Cardiac muscle cell (in vitro differentiated cells and primary cell): ENCODE results near the gene RNASET2. TPM values are rescaled to one million over a fixed set of nuclear protein-coding genes. Genes with fewer than 3 reads are reported as not detected.

Source experiments
- DNase-seq, 2 donors: peaks; one replicate each; pipeline versions ENCODE4 v3.0.0 to v3.0.0-alpha.2; 2010 to 2017; ENCODE audit warnings: low read depth in 1 of 2, low spot score in 1 of 2
- H3K27ac ChIP-seq: fragments of 200-600 bp; sonication (generic); 2 replicates; pipeline ENCODE4 v1.5.1; 2016
- H3K27me3 ChIP-seq: fragments of 200-600 bp; sonication (generic); 2 replicates; pipeline ENCODE4 v1.6.0; 2016; ENCODE audit warnings: control low read depth
- H3K36me3 ChIP-seq: fragments of 200-600 bp; sonication (generic); 2 replicates; pipeline ENCODE4 v1.5.1; 2016; ENCODE audit warnings: control low read depth
- H3K4me1 ChIP-seq: fragments of 200-600 bp; sonication (generic); 2 replicates; pipeline ENCODE4 v1.8.1; 2017; ENCODE audit warnings: low read depth, mild to moderate bottlenecking, mixed run types
- H3K4me3 ChIP-seq: fragments of 200-600 bp; sonication (generic); 2 replicates; pipeline ENCODE4 v1.5.1; 2016; ENCODE audit warnings: mild to moderate bottlenecking
- H3K9me3 ChIP-seq: fragments of 200-600 bp; sonication (generic); 2 replicates; pipeline ENCODE4 v1.5.1; 2017; ENCODE audit warnings: low read depth, mild to moderate bottlenecking, control low read depth
- polyA plus RNA-seq: library from polyadenylated mRNA; unstranded; fragments of >200 nt; fragmentation: Nextera tagmentation; extraction: Ambion mirVana; gene quantifications from 2 replicates; pipeline ENCODE4 v1.2.1, GENCODE V29; 2016
- total RNA-seq: library from RNA; depleted of rRNA; stranded (reverse); fragments of >200 nt; gene quantifications from 2 replicates; pipeline ENCODE4 v1.2.3, GENCODE V29; 2016
- TF ChIP-seq, protein P1 (sequence below): IDR thresholded peaks from 2 replicates; pipeline ENCODE4 v1.5.1; 2012; ENCODE audit warnings: low read depth, mild to moderate bottlenecking, low read length

RNASET2 gene, protein sequence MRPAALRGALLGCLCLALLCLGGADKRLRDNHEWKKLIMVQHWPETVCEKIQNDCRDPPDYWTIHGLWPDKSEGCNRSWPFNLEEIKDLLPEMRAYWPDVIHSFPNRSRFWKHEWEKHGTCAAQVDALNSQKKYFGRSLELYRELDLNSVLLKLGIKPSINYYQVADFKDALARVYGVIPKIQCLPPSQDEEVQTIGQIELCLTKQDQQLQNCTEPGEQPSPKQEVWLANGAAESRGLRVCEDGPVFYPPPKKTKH
- total RNA-seq (24.1 and 27.0 TPM in 2 replicates), polyA plus RNA-seq (20.7 and 28.9 TPM in 2 replicates)

DNA sequence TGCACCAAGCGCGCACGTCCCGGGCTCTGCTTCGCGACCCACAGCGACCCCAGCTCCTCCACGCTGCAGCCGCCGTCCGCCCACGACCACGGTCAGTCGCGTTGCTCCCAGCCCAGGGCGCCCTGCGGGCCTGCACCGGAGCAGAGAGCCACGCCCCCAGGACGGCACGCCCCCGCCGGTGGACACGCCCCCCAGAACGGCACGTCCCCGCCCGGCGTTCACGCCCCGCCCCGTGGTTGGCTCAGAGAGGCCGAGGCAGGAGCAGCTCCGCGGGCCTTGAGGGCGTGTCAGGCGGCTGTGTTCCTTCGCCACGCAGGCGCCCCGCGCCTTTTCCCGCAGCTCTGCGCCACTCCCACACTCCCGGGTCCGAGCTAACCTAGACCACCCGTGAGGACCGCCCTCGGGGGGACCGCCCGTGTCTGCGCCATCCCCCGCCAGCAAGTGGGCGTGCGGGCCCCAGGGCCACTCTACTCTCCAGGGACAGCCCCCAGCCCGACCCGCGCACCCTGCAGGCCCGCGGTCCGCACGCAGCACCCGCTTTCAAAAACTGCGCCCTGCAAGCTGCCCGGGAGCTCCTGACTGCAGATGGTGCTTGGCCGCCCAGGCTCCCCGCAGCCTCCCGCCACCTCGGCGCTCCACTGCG lies at the start of gene RNASET2:
TSS of gene RNASET2 (minus strand) at position 107 of the 643 bp plus-strand sequence. CDS start 368 bp downstream, outside the sequence.
- Histone ChIP-seq H3K36me3 (no peaks in the 10 kb centered on the region), H3K4me3 (peak within 1 kb of the TSS; percentile 62), H3K27ac (no peak within 1 kb of the TSS), H3K9me3 (no peaks in the 10 kb centered on the region), H3K27me3 (peaks cover 2% of the 10 kb centered on the region), H3K4me1 (no peaks in the 10 kb centered on the region)
- DNase-seq = peak; percentile 94 to 95
- TF ChIP-seq, protein P1, sequence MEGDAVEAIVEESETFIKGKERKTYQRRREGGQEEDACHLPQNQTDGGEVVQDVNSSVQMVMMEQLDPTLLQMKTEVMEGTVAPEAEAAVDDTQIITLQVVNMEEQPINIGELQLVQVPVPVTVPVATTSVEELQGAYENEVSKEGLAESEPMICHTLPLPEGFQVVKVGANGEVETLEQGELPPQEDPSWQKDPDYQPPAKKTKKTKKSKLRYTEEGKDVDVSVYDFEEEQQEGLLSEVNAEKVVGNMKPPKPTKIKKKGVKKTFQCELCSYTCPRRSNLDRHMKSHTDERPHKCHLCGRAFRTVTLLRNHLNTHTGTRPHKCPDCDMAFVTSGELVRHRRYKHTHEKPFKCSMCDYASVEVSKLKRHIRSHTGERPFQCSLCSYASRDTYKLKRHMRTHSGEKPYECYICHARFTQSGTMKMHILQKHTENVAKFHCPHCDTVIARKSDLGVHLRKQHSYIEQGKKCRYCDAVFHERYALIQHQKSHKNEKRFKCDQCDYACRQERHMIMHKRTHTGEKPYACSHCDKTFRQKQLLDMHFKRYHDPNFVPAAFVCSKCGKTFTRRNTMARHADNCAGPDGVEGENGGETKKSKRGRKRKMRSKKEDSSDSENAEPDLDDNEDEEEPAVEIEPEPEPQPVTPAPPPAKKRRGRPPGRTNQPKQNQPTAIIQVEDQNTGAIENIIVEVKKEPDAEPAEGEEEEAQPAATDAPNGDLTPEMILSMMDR = peak; percentile 0

DNA sequence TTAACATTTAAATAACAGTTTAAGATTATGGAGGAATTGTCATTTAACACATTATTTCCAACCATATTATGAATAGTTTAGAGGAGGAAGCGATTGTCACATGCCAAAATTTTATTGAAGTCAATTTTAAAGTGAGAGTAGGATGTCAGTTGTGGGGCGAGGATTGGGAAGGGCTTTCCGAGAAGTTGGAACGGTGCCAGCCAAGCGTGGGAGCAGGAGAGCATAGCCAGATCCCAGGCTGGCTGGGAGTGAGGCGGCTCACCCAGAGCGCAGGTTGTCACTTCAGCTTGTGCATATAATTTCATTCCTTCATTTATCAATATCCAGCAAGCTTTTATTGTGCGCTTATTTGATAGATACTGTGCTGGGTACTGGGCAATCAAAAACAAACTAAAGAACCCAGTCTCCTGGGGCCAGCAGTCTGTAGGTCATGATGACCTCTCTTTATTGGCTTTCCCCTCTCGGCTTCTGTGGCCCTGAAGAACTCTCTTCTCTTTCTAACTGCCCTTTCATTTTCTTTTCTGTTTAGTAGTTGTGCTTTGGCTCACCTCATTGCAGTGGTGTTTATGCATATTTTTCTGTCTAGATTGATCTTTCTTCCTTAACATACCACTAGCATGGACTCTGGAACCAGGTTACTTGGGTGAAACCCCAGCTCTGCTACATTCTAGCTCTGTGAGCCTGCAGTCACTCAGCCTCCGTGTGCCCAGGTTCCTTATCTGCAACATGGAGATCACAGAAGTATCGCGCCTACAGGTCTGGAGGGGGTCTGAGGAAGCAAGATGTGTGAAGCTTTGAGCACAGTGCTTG lies 49.2 kb upstream of the RNASET2 start:
- Histone ChIP-seq H3K4me3 (no peak overlapping the region), H3K36me3 (peaks cover 2% of the 10 kb centered on the region), H3K4me1 (peaks cover 3% of the 10 kb centered on the region), H3K27me3 (no peaks in the 10 kb centered on the region), H3K9me3 (no peaks in the 10 kb centered on the region), H3K27ac (no peak overlapping the region)
- TF ChIP-seq, protein P1 = no peak
- peak; percentile 21 to 66 for DNase-seq

DNA sequence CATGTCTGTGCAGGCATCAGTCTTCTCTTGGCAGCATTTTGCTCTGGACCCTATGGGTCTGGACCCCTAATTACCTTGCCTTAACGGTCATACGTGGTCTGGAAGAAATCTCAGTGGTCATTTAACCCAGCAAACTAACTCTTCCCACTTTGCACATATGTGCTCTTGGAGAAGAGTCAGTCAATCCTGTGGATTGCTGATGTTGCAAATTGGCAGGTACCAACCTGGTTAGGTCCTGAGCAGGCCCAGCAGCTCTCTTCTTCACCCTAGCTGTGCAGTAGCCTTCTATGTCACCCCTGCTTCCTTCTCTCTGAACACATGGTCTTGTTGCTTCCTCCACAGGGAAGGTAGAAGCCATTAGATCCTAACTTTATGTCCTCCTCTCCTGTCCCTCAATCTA lies 44.4 kb upstream of the RNASET2 start:
- no peaks in the 10 kb centered on the region for H3K9me3 ChIP-seq
- TF ChIP-seq, protein P1 = no peak
- no peak for DNase-seq
- peaks cover 10% of the 10 kb centered on the region for H3K4me1 ChIP-seq
- H3K27me3 ChIP-seq = no peaks in the 10 kb centered on the region
- no peak overlapping the region for H3K4me3 ChIP-seq
- H3K27ac ChIP-seq = no peak overlapping the region
- H3K36me3 ChIP-seq = no peaks in the 10 kb centered on the region

DNA sequence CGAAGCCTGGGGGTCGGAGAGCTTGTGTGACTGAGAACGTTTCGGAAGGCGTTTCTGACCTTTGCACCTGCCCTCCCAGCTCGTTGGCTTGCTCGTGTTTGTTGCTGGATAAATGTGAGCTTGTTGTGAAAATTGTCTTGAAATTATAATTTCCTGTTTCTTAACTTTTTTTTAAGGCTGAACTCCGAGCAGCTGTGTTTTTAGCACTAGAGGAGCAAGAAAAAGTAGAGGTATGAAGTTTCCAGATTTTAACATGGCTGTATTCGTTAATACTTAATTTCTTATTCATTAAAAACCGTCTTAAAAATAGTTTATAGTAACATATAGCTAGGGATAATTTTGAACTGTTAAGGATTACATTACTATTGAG lies 43.5 kb upstream of the RNASET2 start:
- peaks cover 10% of the 10 kb centered on the region for H3K4me1 ChIP-seq
- H3K36me3 ChIP-seq = no peaks in the 10 kb centered on the region
- TF ChIP-seq, protein P1 = no peak
- DNase-seq = no peak
- H3K4me3 ChIP-seq = peak overlapping the region; percentile 88
- H3K9me3 ChIP-seq = no peaks in the 10 kb centered on the region
- no peaks in the 10 kb centered on the region for H3K27me3 ChIP-seq
- no peak overlapping the region for H3K27ac ChIP-seq

DNA sequence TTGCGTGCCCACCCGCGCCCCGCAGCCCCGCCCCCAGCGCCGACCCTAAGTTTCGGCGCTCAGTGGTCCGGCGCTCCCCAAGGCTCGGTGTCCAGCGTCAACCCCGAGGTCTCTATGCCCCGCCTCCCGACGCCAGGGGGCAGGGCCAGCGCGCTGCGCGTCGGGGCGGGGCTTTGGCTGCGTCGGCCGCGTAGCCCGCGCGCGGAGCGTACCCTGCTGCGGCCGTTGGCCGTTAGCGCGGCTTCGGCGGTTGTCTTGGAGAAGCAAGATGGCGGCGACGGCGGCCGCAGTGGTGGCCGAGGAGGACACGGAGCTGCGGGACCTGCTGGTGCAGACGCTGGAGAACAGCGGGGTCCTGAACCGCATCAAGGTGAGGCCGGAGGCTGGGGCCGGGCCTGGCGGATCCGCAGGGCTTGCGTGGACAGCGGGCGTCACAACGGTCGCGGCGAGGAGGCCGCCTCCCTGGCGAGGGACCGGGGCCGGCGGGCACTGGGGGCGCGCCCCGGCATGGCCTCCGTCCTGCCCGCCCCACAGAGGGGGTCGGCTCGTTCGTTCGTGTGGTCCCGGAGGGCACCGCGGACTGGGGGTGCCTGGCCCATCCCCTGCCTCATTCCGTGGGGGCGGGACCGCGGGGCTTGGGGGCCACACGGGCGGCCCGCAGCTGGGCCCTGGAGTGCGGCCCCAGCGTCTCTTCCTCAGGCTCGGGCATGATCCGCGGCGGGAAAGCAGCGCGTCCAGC lies 43.0 kb upstream of the RNASET2 start, which contains the start of gene CEP43:
TSS of gene CEP43 (plus strand) at position 253 of the 739 bp plus-strand sequence. CDS start at position 269, 16 bp downstream.
- Histone ChIP-seq H3K9me3 (no peaks in the 10 kb centered on the region), H3K4me1 (peaks cover 10% of the 10 kb centered on the region), H3K36me3 (no peaks in the 10 kb centered on the region), H3K4me3 (peak within 1 kb of the TSS; percentile 88), H3K27me3 (no peaks in the 10 kb centered on the region), H3K27ac (peak within 1 kb of the TSS; percentile 71)
- DNase-seq = peak; percentile 98
- TF ChIP-seq, protein P1 = no peak
